H1 (cell line): ENCODE data around the gene PIK3C2G. TPM values are rescaled to one million over a fixed set of nuclear protein-coding genes. Genes with fewer than 3 reads are reported as not detected.

ENCODE experiments used
- CTCF ChIA-PET: fragments of 300-600 bp; sonication (Branson Sonifier 250); formaldehyde crosslinking; loops from one replicate; lab custom pipeline; 2021; ENCODE audit not compliant: partially characterized antibody; lab: Charles Lee
- POLR2A ChIA-PET: fragments of 300-600 bp; sonication (Branson Sonifier 250); formaldehyde crosslinking; loops from one replicate; lab custom pipeline; 2021; ENCODE audit warnings: inconsistent platforms; ENCODE audit not compliant: partially characterized antibody; lab: Charles Lee
- DNase-seq, 2 experiments: peaks; one replicate each; pipeline versions ENCODE4 v3.0.0 to v3.0.0-alpha.2; 2010 to 2022; ENCODE audit warnings: low spot score in 2 of 2, low read depth in 1 of 2, mixed read lengths in 1 of 2
- FAIRE-seq: peaks from 2 replicates; lab custom pipeline; 2011; peaks lifted over from hg19 to GRCh38; lab: Jason Lieb, UNC
- H2AFZ ChIP-seq: 2 replicates; pipeline ENCODE4 v1.8.1; 2012; ENCODE audit warnings: low read length, inconsistent platforms
- H2AK5ac ChIP-seq: 2 replicates; pipeline ENCODE4 v1.6.1; 2013; ENCODE audit warnings: low read depth, low read length
- H2BK120ac ChIP-seq: replicated peaks from 2 replicates; pipeline ENCODE3; 2013; ENCODE audit warnings: low read depth, low read length, inconsistent platforms
- H2BK12ac ChIP-seq: 2 replicates; pipeline ENCODE4 v1.6.1; 2013; ENCODE audit warnings: low read depth, low read length
- H2BK15ac ChIP-seq: 2 replicates; pipeline ENCODE4 v1.6.1; 2013; ENCODE audit warnings: low read length
- H2BK20ac ChIP-seq: 2 replicates; pipeline ENCODE4 v1.6.1; 2013; ENCODE audit warnings: low read length
- H2BK5ac ChIP-seq: 2 replicates; pipeline ENCODE4 v1.6.1; 2013; ENCODE audit warnings: low read depth, low read length
- H3K14ac ChIP-seq: 2 replicates; pipeline ENCODE4 v1.6.1; 2013; ENCODE audit warnings: inconsistent platforms; ENCODE audit not compliant: insufficient read length
- H3K18ac ChIP-seq: 2 replicates; pipeline ENCODE4 v1.6.1; 2013; ENCODE audit warnings: low read length; ENCODE audit errors: extremely low read depth
- H3K23ac ChIP-seq: 2 replicates; pipeline ENCODE4 v1.6.1; 2013; ENCODE audit warnings: inconsistent platforms; ENCODE audit not compliant: insufficient read length
- H3K23me2 ChIP-seq: 2 replicates; pipeline ENCODE4 v1.6.1; 2013; ENCODE audit warnings: low read depth, low read length
- H3K27ac ChIP-seq: 2 replicates; pipeline ENCODE4 v1.6.1; 2011; ENCODE audit warnings: low read depth, low read length, inconsistent platforms
- H3K27me3 ChIP-seq, 4 experiments: replicated peaks in 1 of 4; 1 replicate in 1 of 4; 2 replicates in 3 of 4; pipeline versions ENCODE4 v1.6.1 to v1.8.1; 2011 to 2013; ENCODE audit warnings: low read length in 3 of 4, mild to moderate bottlenecking in 3 of 4, inconsistent platforms in 2 of 4, mixed read lengths in 2 of 4, moderate library complexity in 1 of 4; ENCODE audit not compliant: control insufficient read depth in 3 of 4, insufficient read depth in 3 of 4; ENCODE audit errors: extremely low read depth in 1 of 4
- H3K36me3 ChIP-seq, 4 experiments: 2 replicates each; pipeline versions ENCODE4 v1.6.1 to v1.8.1; 2011 to 2013; ENCODE audit warnings: mild to moderate bottlenecking in 4 of 4, low read length in 3 of 4, moderate library complexity in 2 of 4, control low read depth in 1 of 4, inconsistent platforms in 1 of 4; ENCODE audit not compliant: insufficient read depth in 4 of 4, control insufficient read depth in 2 of 4
- H3K4ac ChIP-seq: replicated peaks from 2 replicates; pipeline ENCODE3; 2013; ENCODE audit warnings: low read length, low read depth, mixed read lengths, inconsistent platforms; ENCODE audit not compliant: insufficient read length
- H3K4me1 ChIP-seq, 4 experiments: replicated peaks in 1 of 4; 1 replicate in 1 of 4; 2 replicates in 3 of 4; pipeline versions ENCODE4 v1.6.1 to v1.8.1; 2011 to 2013; ENCODE audit warnings: low read length in 3 of 4, inconsistent platforms in 2 of 4, mixed read lengths in 1 of 4; ENCODE audit not compliant: insufficient read depth in 4 of 4, control insufficient read depth in 3 of 4
- H3K4me2 ChIP-seq, 2 experiments: 2 replicates each; pipeline versions ENCODE4 v1.6.1 to v1.8.1; 2011 to 2013; ENCODE audit warnings: low read depth in 2 of 2, low read length in 2 of 2, control low read depth in 1 of 2, inconsistent platforms in 1 of 2, mild to moderate bottlenecking in 1 of 2; ENCODE audit not compliant: insufficient read depth in 1 of 2
- H3K4me3 ChIP-seq, 4 experiments: fragments of 200-600, 300-600 bp in 1 of 4; sonication (generic), shearing (Covaris generic), sonication (Bioruptor Twin) in 1 of 4; 2 replicates each; pipeline versions ENCODE4 v1.5.1 to v1.8.1; 2011 to 2016; ENCODE audit warnings: low read length in 4 of 4, low read depth in 3 of 4, control low read depth in 2 of 4, inconsistent platforms in 2 of 4, mild to moderate bottlenecking in 2 of 4, mixed read lengths in 1 of 4, moderate library complexity in 1 of 4; ENCODE audit not compliant: insufficient read depth in 2 of 4; ENCODE audit errors: extremely low read depth in 1 of 4
- H3K56ac ChIP-seq: replicated peaks from 2 replicates; pipeline ENCODE3; 2013; ENCODE audit warnings: low read depth, mild to moderate bottlenecking, mixed read lengths, low read length, inconsistent platforms; ENCODE audit not compliant: insufficient read length
- H3K79me1 ChIP-seq: 2 replicates; pipeline ENCODE4 v1.6.1; 2013; ENCODE audit warnings: low read depth, low read length, control low read depth
- H3K79me2 ChIP-seq, 2 experiments: 2 replicates each; pipeline versions ENCODE4 v1.6.1 to v1.8.1; 2012 to 2013; ENCODE audit warnings: low read length in 2 of 2, mild to moderate bottlenecking in 2 of 2, inconsistent platforms in 1 of 2; ENCODE audit not compliant: insufficient read depth in 2 of 2, control insufficient read depth in 1 of 2
- H3K9ac ChIP-seq, 4 experiments: replicated peaks in 1 of 4; 1 replicate in 1 of 4; 2 replicates in 3 of 4; pipeline versions ENCODE4 v1.6.1 to v1.8.1; 2011 to 2013; ENCODE audit warnings: low read depth in 3 of 4, low read length in 3 of 4, control low read depth in 2 of 4, mild to moderate bottlenecking in 2 of 4, moderate library complexity in 2 of 4, inconsistent platforms in 1 of 4; ENCODE audit errors: extremely low read depth in 1 of 4
- H3K9me3 ChIP-seq, 2 experiments: 2 replicates each; pipeline versions ENCODE4 v1.6.1 to v1.8.1; 2012 to 2013; ENCODE audit warnings: mild to moderate bottlenecking in 2 of 2, moderate library complexity in 2 of 2, control low read depth in 1 of 2, inconsistent platforms in 1 of 2, low read depth in 1 of 2, low read length in 1 of 2, mixed read lengths in 1 of 2; ENCODE audit not compliant: insufficient read depth in 2 of 2
- H4K20me1 ChIP-seq, 2 experiments: replicated peaks in 1 of 2; 2 replicates each; pipeline versions ENCODE3 to v1.8.1; 2011 to 2013; ENCODE audit warnings: inconsistent platforms in 2 of 2, low read length in 2 of 2, mild to moderate bottlenecking in 1 of 2; ENCODE audit not compliant: insufficient read depth in 2 of 2, control insufficient read depth in 1 of 2
- H4K5ac ChIP-seq: 2 replicates; pipeline ENCODE4 v1.6.1; 2013; ENCODE audit warnings: low read length, low read depth, mixed read lengths, inconsistent platforms; ENCODE audit not compliant: insufficient read length
- H4K8ac ChIP-seq: 2 replicates; pipeline ENCODE4 v1.8.0; 2013; ENCODE audit warnings: mild to moderate bottlenecking, moderate library complexity, low read length, inconsistent platforms; ENCODE audit not compliant: insufficient read depth; ENCODE audit errors: extremely low read depth
- H4K91ac ChIP-seq: replicated peaks from 2 replicates; pipeline ENCODE3; 2013; ENCODE audit warnings: low read length, mixed read lengths, inconsistent platforms; ENCODE audit not compliant: insufficient read length
- ASH2L ChIP-seq: fragments of 200-600, 300-600 bp; sonication (generic); IDR thresholded peaks from one replicate; pipeline ENCODE4 v1.7.1; 2017; ENCODE audit warnings: low read length
- HDAC2 ChIP-seq, 2 experiments: fragments of 300-600 bp in 1 of 2; sonication (generic) in 1 of 2; IDR thresholded peaks; 2 replicates each; pipeline ENCODE4 v1.6.1; 2011 to 2012; ENCODE audit warnings: low read depth in 2 of 2, low read length in 2 of 2, mild to moderate bottlenecking in 2 of 2, moderate library complexity in 2 of 2, borderline replicate concordance in 1 of 2, inconsistent platforms in 1 of 2
- KDM1A ChIP-seq: fragments of 200-600, 300-600 bp; sonication (generic); IDR thresholded peaks from 2 replicates; pipeline ENCODE4 v1.7.1; 2016; ENCODE audit warnings: mild to moderate bottlenecking, low read length, borderline replicate concordance
- NANOG ChIP-seq: IDR thresholded peaks from 2 replicates; pipeline ENCODE4 v1.6.1; 2011; ENCODE audit warnings: low read length, low read depth, mild to moderate bottlenecking, inconsistent platforms; ENCODE audit not compliant: insufficient read depth, poor library complexity, severe bottlenecking
- SIN3A ChIP-seq, 2 experiments: IDR thresholded peaks in 1 of 2; conservative IDR thresholded peaks in 1 of 2; 2 replicates each; pipeline ENCODE4 v1.6.1; 2011 to 2012; ENCODE audit warnings: low read length in 2 of 2, improper control_type of control experiment in 1 of 2, low read depth in 1 of 2, mild to moderate bottlenecking in 1 of 2
- SUZ12 ChIP-seq: fragments of 200-600 bp; sonication (generic); IDR thresholded peaks from 2 replicates; pipeline ENCODE4 v1.6.1; 2012; ENCODE audit warnings: mild to moderate bottlenecking, inconsistent platforms, low read length, moderate library complexity, mixed read lengths
- TAF1 ChIP-seq: IDR thresholded peaks from 2 replicates; pipeline ENCODE4 v1.6.1; 2011; ENCODE audit warnings: mild to moderate bottlenecking, low read depth, low read length
- TBP ChIP-seq: IDR thresholded peaks from 2 replicates; pipeline ENCODE4 v1.6.1; 2011; ENCODE audit warnings: low read depth, low read length, improper control_type of control experiment
- WGBS, 2 experiments: shearing (Covaris generic) in 1 of 2; methylation state at CpG; one replicate each; pipeline versions ENCODE4 v1.1.6 to v1.1.7; 2013 to 2015; ENCODE audit warnings: low lambda C conversion rate in 2 of 2, mixed read lengths in 2 of 2, inconsistent platforms in 1 of 2, low coverage in 1 of 2, missing lambda C conversion rate in 1 of 2; ENCODE audit not compliant: insufficient replicate concordance in 2 of 2, insufficient coverage in 1 of 2, insufficient read length in 1 of 2; ENCODE audit errors: extremely low coverage in 1 of 2, missing lambda C conversion rate in 1 of 2; 5-methylcytosine and 5-hydroxymethylcytosine counted together
- polyA plus RNA-seq, 7 experiments: library from polyadenylated mRNA; depleted of rRNA in 3 of 7; stranded (reverse) in 5 of 7; unstranded in 2 of 7; fragments of >200 nt in 5 of 7; fragments of 200-250 nt in 2 of 7; gene quantifications; 1 replicate in 5 of 7; 2 replicates in 1 of 7; 4 replicates in 1 of 7; pipeline versions ENCODE4 v1.2.1 to v1.2.3, GENCODE V29; 2011 to 2013; ENCODE audit warnings: missing spikeins in 2 of 7, mixed read lengths in 2 of 7
- total RNA-seq: library from RNA; stranded (reverse); fragmentation: NEBNext Ultra II Directional; extraction: Animal tissue kit (Norgen Biotek cat#: 25700); gene quantifications from 2 replicates; pipeline ENCODE4 v1.2.1, GENCODE V29; 2021
- TF ChIP-seq, protein P1 (sequence below): IDR thresholded peaks from 2 replicates; pipeline ENCODE4 v1.6.1; 2012; ENCODE audit warnings: low read length, inconsistent platforms
- TF ChIP-seq, protein P2 (sequence below): IDR thresholded peaks from 2 replicates; pipeline ENCODE4 v1.6.1; 2012; ENCODE audit warnings: inconsistent platforms

PIK3C2G gene
- total and polyA plus RNA-seq, 2 of the 8 experiments (the other 6 are each of a cell fraction or from before 2014, with no cell fraction given): not detected

DNA sequence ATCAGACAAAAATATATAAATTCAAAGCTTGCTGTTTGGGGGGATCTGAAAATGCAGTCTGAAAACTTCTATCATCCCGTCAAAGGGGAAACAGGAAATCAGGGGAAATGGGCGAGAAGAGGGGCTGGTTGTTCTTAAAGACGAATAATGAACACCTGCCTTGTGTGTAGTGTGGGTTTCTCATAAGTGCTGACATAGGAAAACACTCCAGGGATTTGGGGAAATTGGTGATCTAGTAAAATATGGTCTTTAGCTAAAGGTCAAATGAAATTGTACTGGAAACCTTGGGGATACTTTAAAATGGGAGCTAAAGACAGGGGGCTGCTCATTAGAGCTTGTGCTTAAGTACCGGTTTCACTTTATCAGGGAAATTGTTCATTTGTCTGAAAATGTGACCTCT is 39.6 kb upstream of the PIK3C2G start:
- no peak overlapping the region for H3K4me2 ChIP-seq
- H3K9me3 ChIP-seq: no peaks in the 10 kb centered on the region
- H4K5ac ChIP-seq: no peak overlapping the region
- H3K27me3 ChIP-seq: peaks cover 0 to 1% (median 0%) of the 10 kb centered on the region in 4 experiments; a peak in 1 of 7 replicates
- H3K9ac ChIP-seq: no peak overlapping the region
- H3K4ac ChIP-seq: no peak overlapping the region
- CTCF ChIA-PET: interaction anchor here (1.5 to 3.3 kb wide), 5 partner anchors 63 to 98 kb away, joined by 3 to 35 read pairs (median 4); no protein-coding TSS in a partner anchor
- H3K27ac ChIP-seq: no peak overlapping the region
- no peak overlapping the region for H3K23ac ChIP-seq
- H3K4me1 ChIP-seq: no peaks in the 10 kb centered on the region
- no peak overlapping the region for H3K4me3 ChIP-seq
- no peak overlapping the region for H2BK120ac ChIP-seq
- H3K14ac ChIP-seq: no peak overlapping the region
- no peak overlapping the region for H3K56ac ChIP-seq
- no peak overlapping the region for H3K18ac ChIP-seq
- H2BK15ac ChIP-seq: no peak overlapping the region
- no peak overlapping the region for H2BK12ac ChIP-seq
- no peak overlapping the region for H2BK5ac ChIP-seq
- TF ChIP-seq TBP: no peak
- TF ChIP-seq HDAC2 (IDR thresholded peaks at IDR 0.05; ENCODE audit: borderline replicate concordance in 1 of 2, low read depth in 2 of 2, low read length in 2 of 2): no peak
- no peak for TF ChIP-seq SIN3A (conservative IDR thresholded peaks at IDR 0.05 in 1 of 2, IDR thresholded peaks at IDR 0.05 in 1 of 2; ENCODE audit: low read depth in 1 of 2, low read length in 2 of 2)
- TF ChIP-seq, protein P1, sequence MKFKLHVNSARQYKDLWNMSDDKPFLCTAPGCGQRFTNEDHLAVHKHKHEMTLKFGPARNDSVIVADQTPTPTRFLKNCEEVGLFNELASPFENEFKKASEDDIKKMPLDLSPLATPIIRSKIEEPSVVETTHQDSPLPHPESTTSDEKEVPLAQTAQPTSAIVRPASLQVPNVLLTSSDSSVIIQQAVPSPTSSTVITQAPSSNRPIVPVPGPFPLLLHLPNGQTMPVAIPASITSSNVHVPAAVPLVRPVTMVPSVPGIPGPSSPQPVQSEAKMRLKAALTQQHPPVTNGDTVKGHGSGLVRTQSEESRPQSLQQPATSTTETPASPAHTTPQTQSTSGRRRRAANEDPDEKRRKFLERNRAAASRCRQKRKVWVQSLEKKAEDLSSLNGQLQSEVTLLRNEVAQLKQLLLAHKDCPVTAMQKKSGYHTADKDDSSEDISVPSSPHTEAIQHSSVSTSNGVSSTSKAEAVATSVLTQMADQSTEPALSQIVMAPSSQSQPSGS: no peak
- TF ChIP-seq SUZ12: no peak
- no peak for TF ChIP-seq TAF1
- TF ChIP-seq, protein P2, sequence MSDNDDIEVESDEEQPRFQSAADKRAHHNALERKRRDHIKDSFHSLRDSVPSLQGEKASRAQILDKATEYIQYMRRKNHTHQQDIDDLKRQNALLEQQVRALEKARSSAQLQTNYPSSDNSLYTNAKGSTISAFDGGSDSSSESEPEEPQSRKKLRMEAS: no peak
- TF ChIP-seq NANOG: no peak
- TF ChIP-seq KDM1A: no peak
- no peak for TF ChIP-seq ASH2L
- TF ChIP-seq, all 59 proteins: peak for 0
- no peak for DNase-seq
- no peak overlapping the region for H2BK20ac ChIP-seq
- POLR2A ChIA-PET: no interaction called here
- H4K20me1 ChIP-seq: no peaks in the 10 kb centered on the region
- H4K91ac ChIP-seq: no peak overlapping the region
- H3K23me2 ChIP-seq: no peaks in the 10 kb centered on the region; the same call in 1 of the 2 replicates
- no peaks in the 10 kb centered on the region for H3K36me3 ChIP-seq
- H2AK5ac ChIP-seq: no peak overlapping the region
- FAIRE-seq: no peak
- no peaks in the 10 kb centered on the region for H3K79me1 ChIP-seq
- H4K8ac ChIP-seq: no peak overlapping the region
- WGBS, 2 experiments: 89% methylated on average over 4 of the region's 4 CpGs; no CpG with 5 or more reads in 1 of the 2 experiments
- H2AFZ ChIP-seq: peak overlapping the region; percentile 49; the same call in 1 of the 2 replicates
- H3K79me2 ChIP-seq: no peaks in the 10 kb centered on the region
